HPDE6-E6E7 (cell line): ENCODE measurements around the gene ZNF687.
A peak's percentile ranks its signal among the peaks of the same experiment; 100 is the strongest.
"Not testable (repeated sequence)": the region's sequence is repeated elsewhere in the genome, so short reads cannot be mapped to it uniquely, and the experiment has no call there.

ENCODE experiments used
- DNase-seq: peaks from one replicate; pipeline ENCODE4 v3.0.0; 2011; ENCODE audit warnings: missing footprints; ENCODE audit errors: extremely low spot score

The ZNF687 gene

GRCh38 chr1:151281969-151282882 is at the start of gene ZNF687:
Gene ZNF687, plus strand, starts transcription at chr1:151282299. Its CDS starts 3,993 bp downstream, at chr1:151286292.
- DNase-seq: peak; percentile 99

- no peak for DNase-seq
These were observed 46.9 kb upstream of the ZNF687 start for GRCh38 chr1:151235235-151235634.

- DNase-seq: no peak
These were observed 44.2 kb upstream of the ZNF687 start for GRCh38 chr1:151237678-151238466.

GRCh38 chr1:151238467-151238739 is 43.7 kb upstream of the ZNF687 start:
- DNase-seq: no peak

GRCh38 chr1:151242442-151242841 is 39.7 kb upstream of the ZNF687 start:
- DNase-seq: no peak

- DNase-seq: no peak
These were observed 38.3 kb upstream of the ZNF687 start for GRCh38 chr1:151243683-151244216.

GRCh38 chr1:151246786-151247185 is 35.3 kb upstream of the ZNF687 start:
- no peak for DNase-seq

GRCh38 chr1:151251656-151252470 is 30.2 kb upstream of the ZNF687 start:
- peak; percentile 66 for DNase-seq

- DNase-seq: peak; percentile 99
These were observed 27.6 kb upstream of the ZNF687 start, which contains the start of gene PSMD4 for GRCh38 chr1:151254217-151255213. Gene PSMD4, plus strand, starts transcription at chr1:151254734. Its CDS starts 49 bp downstream, at chr1:151254783.

GRCh38 chr1:151255381-151255780 is 26.7 kb upstream of the ZNF687 start:
- DNase-seq: no peak

GRCh38 chr1:151259351-151259750 is 22.7 kb upstream of the ZNF687 start:
- DNase-seq: no peak

- DNase-seq: no peak
These were observed 16.5 kb upstream of the ZNF687 start for GRCh38 chr1:151265446-151266236.

- no peak for DNase-seq
These were observed 15.8 kb upstream of the ZNF687 start for GRCh38 chr1:151266315-151266714.

- no peak for DNase-seq
These were observed 15.3 kb upstream of the ZNF687 start for GRCh38 chr1:151266821-151267220.

GRCh38 chr1:151267760-151268159 is 14.3 kb upstream of the ZNF687 start:
- DNase-seq: peak; percentile 43

GRCh38 chr1:151273924-151274466 is 8.1 kb upstream of the ZNF687 start:
- no peak for DNase-seq

- not testable (repeated sequence) for DNase-seq
These were observed 6.8 kb upstream of the ZNF687 start for GRCh38 chr1:151275341-151275740.

GRCh38 chr1:151277249-151277648 is 4.8 kb upstream of the ZNF687 start:
- no peak for DNase-seq
